ENCODE results near the gene IKBKE. TPM values are rescaled to one million over a fixed set of nuclear protein-coding genes. Genes with fewer than 3 reads are reported as not detected.

Gene IKBKE
- total and polyA plus RNA-seq, 10 of the 15 experiments (the other 5 are each of a cell fraction or from before 2014, with no cell fraction given), result 12.8 to 35.1 (median 23.1) TPM

DNA sequence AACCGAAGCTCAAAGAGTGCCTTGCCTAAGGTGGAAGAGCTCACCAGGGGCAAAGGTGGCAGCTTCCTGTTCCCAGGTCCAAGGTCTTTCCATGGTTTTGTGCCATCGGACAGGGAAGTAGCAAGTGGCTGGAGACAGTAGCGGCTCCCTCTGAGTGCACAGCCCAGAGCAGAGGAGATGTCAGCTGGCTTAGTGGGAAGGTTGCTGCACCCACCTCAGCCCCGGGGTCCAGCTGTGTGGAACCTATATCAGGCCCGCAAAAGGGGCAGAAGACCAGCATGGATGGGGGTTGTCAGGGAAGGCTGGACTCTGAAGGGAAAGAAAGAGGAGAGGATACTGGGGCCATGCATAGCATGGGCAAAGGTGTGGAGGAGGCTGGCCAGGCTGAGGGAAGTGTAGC is 6.8 kb downstream of the IKBKE start (continued):
- no peak for TF ChIP-seq MTA2 (IDR thresholded peaks at IDR 0.05; ENCODE audit: low read depth)
- no peak for TF ChIP-seq POLR2AphosphoS5 (IDR thresholded peaks at IDR 0.05; ENCODE audit: low read length)
- no peak for TF ChIP-seq CHD4 (IDR thresholded peaks at IDR 0.05)
- TF ChIP-seq ZZZ3 (IDR thresholded peaks at IDR 0.05; ENCODE audit: control insufficient read depth, insufficient read length, low read depth), result no peak
- TF ChIP-seq PRDM15 (CRISPR knock-in tag; IDR thresholded peaks at IDR 0.05), result no peak
- TF ChIP-seq CREB1 (IDR thresholded peaks at IDR 0.05; ENCODE audit: low read depth), result no peak
- no peak for TF ChIP-seq ZNF592 (IDR thresholded peaks at IDR 0.05)
- no peak for TF ChIP-seq IRF5 (IDR thresholded peaks at IDR 0.05; ENCODE audit: borderline replicate concordance)

All from GM12878 (cell line).